PC-3 (cell line): ENCODE results near the gene CEP131. TPM values are rescaled to one million over a fixed set of nuclear protein-coding genes. Genes with fewer than 3 reads are reported as not detected.

ENCODE experiments used
- ATAC-seq: fragments of 200-7000 bp; cut with Tn5 transposase; 2 replicates; pipeline ENCODE4 v1.9.1; 2020; ENCODE audit warnings: mild to moderate bottlenecking, moderate library complexity
- BruUV-seq: library from RNA; stranded (reverse); fragments of 400-500 nt; replicated peaks from 2 replicates; lab custom pipeline; 2021; lab: Mats Ljungman, UMichigan
- CTCF ChIA-PET: fragments of 300-600 bp; sonication (Branson Sonifier 250); formaldehyde crosslinking; loops from one replicate; lab custom pipeline; 2022; ENCODE audit warnings: antibody characterized with exemption; lab: Charles Lee
- POLR2A ChIA-PET: fragments of 300-600 bp; sonication (Branson Sonifier 250); formaldehyde crosslinking; loops from one replicate; lab custom pipeline; 2022; ENCODE audit warnings: antibody characterized with exemption; ENCODE audit not compliant: unreplicated experiment; lab: Charles Lee
- DNase-seq: peaks from one replicate; pipeline ENCODE4 v3.0.0-alpha.2; 2015
- H2AFZ ChIP-seq: fragments of 300-600 bp; sonication (generic); 2 replicates; pipeline ENCODE4 v1.6.0; 2016; ENCODE audit warnings: antibody characterized with exemption, low read length
- H3F3A ChIP-seq: fragments of 300-600 bp; sonication (generic); one replicate; pipeline ENCODE4 v1.6.0; 2017; ENCODE audit warnings: antibody characterized with exemption, low read length, control low read depth, mild to moderate bottlenecking; ENCODE audit not compliant: unreplicated experiment
- H3K27ac ChIP-seq: fragments of 300-600 bp; sonication (generic); 2 replicates; pipeline ENCODE4 v1.5.1; 2016; ENCODE audit warnings: mild to moderate bottlenecking, low read length
- H3K27me3 ChIP-seq: fragments of 300-600 bp; sonication (generic); 2 replicates; pipeline ENCODE4 v1.6.1; 2016; ENCODE audit warnings: low read length, mixed read lengths
- H3K36me3 ChIP-seq: fragments of 300-600 bp; sonication (generic); 2 replicates; pipeline ENCODE4 v1.6.1; 2016; ENCODE audit warnings: low read depth, mixed run types, low read length, mixed read lengths
- H3K4me1 ChIP-seq: fragments of 300-600 bp; sonication (generic); 2 replicates; pipeline ENCODE4 v1.5.1; 2016; ENCODE audit warnings: low read length; ENCODE audit not compliant: insufficient read depth
- H3K4me2 ChIP-seq: fragments of 300-600 bp; sonication (generic); 2 replicates; pipeline ENCODE4 v1.6.0; 2016; ENCODE audit warnings: low read length
- H3K4me3 ChIP-seq: fragments of 300-600 bp; sonication (generic); 2 replicates; pipeline ENCODE4 v1.5.1; 2016; ENCODE audit warnings: mild to moderate bottlenecking, low read length, mixed read lengths
- H3K79me2 ChIP-seq: fragments of 300-600 bp; sonication (generic); 2 replicates; pipeline ENCODE4 v1.6.1; 2017; ENCODE audit warnings: low read length, mixed read lengths
- H3K9ac ChIP-seq: fragments of 300-600 bp; sonication (generic); 2 replicates; pipeline ENCODE4 v1.6.0; 2016; ENCODE audit warnings: mild to moderate bottlenecking, low read length
- H3K9me2 ChIP-seq: fragments of 300-600 bp; sonication (generic); replicated peaks from 2 replicates; pipeline ENCODE4 v1.6.1; 2016; ENCODE audit warnings: mixed run types, low read length, mixed read lengths
- H3K9me3 ChIP-seq: fragments of 300-600 bp; sonication (generic); 2 replicates; pipeline ENCODE4 v1.6.1; 2016; ENCODE audit warnings: low read length, mixed read lengths
- H4K20me1 ChIP-seq: fragments of 300-600 bp; sonication (generic); 2 replicates; pipeline ENCODE4 v1.6.1; 2016; ENCODE audit warnings: low read length, mixed read lengths
- EZH2 ChIP-seq: fragments of 300-600 bp; sonication (generic); IDR thresholded peaks from one replicate; pipeline ENCODE4 v1.6.1; 2017; ENCODE audit warnings: antibody characterized with exemption, mild to moderate bottlenecking, low read length; ENCODE audit not compliant: unreplicated experiment
- EZH2phosphoT487 ChIP-seq: fragments of 300-600 bp; sonication (generic); IDR thresholded peaks from 2 replicates; pipeline ENCODE4 v1.6.1; 2018; ENCODE audit warnings: mild to moderate bottlenecking, antibody characterized with exemption, low read length, borderline replicate concordance
- intact Hi-C: fragments of 100-400 bp; cut with micrococcal nuclease; formaldehyde crosslinking; loops from 2 replicates; pipeline ENCODE4 v1.9.0; 2023
- total RNA-seq: library from RNA; depleted of rRNA; stranded (reverse); fragments of >200 nt; gene quantifications from 2 replicates; pipeline ENCODE4 v1.2.3, GENCODE V29; 2014
- TF ChIP-seq, protein P1 (sequence below): fragments of 300-600 bp; sonication (generic); conservative IDR thresholded peaks from 2 replicates; pipeline ENCODE4 v1.5.1; 2017; ENCODE audit warnings: antibody characterized with exemption, low read depth, mild to moderate bottlenecking, low read length

The CEP131 gene
- total RNA-seq, 1 experiment from 2014 or later: 32.1 TPM

DNA sequence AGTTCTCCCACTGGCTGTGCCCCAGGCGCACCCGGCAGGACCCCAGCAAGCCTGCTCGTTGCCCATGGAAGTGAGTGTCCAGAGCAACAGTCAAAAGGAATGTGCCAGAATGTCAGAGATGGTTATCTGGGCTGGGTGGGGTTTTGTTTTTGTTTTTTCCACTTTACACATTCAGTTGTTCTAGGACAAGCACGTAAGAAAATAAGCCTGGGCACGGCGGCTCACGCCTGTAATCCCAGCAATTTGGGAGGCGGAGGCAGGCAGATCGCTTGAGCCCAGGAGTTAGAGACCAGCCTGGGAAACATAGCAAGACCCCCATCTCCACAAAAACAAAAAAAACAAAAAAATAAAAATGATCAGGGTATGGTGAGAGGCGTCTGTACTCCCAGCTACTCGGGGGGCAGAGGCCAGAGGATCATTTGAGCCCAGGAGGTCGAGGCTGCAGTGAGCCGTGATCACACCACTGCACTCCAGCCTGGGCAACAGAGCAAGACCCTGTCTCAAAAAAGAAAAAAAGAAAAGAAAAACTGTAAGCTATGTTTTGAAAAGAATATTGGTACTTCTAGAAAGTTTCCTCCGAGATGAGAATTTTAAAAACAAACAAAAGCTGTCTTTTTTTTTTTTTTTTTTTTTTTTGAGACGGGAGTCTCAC lies 24.7 kb upstream of the CEP131 start:
- TF ChIP-seq EZH2: no peak
- TF ChIP-seq EZH2phosphoT487: no peak
- TF ChIP-seq, protein P1, sequence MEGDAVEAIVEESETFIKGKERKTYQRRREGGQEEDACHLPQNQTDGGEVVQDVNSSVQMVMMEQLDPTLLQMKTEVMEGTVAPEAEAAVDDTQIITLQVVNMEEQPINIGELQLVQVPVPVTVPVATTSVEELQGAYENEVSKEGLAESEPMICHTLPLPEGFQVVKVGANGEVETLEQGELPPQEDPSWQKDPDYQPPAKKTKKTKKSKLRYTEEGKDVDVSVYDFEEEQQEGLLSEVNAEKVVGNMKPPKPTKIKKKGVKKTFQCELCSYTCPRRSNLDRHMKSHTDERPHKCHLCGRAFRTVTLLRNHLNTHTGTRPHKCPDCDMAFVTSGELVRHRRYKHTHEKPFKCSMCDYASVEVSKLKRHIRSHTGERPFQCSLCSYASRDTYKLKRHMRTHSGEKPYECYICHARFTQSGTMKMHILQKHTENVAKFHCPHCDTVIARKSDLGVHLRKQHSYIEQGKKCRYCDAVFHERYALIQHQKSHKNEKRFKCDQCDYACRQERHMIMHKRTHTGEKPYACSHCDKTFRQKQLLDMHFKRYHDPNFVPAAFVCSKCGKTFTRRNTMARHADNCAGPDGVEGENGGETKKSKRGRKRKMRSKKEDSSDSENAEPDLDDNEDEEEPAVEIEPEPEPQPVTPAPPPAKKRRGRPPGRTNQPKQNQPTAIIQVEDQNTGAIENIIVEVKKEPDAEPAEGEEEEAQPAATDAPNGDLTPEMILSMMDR: no peak
- H3K79me2 ChIP-seq: no peaks in the 10 kb centered on the region
- H3K4me3 ChIP-seq: no peak overlapping the region
- H3K4me2 ChIP-seq: no peak overlapping the region
- ATAC-seq: no peak
- H3F3A ChIP-seq: no peaks in the 10 kb centered on the region
- intact Hi-C loops: no loop called here
- no peaks in the 10 kb centered on the region; the same call in none of the 2 replicates for H3K36me3 ChIP-seq
- H3K27me3 ChIP-seq: no peaks in the 10 kb centered on the region
- no peaks in the 10 kb centered on the region for H3K9me2 ChIP-seq
- H3K9ac ChIP-seq: no peak overlapping the region
- H3K4me1 ChIP-seq: no peaks in the 10 kb centered on the region
- BruUV-seq: no TSS peak
- no peaks in the 10 kb centered on the region for H3K9me3 ChIP-seq
- H2AFZ ChIP-seq: no peak overlapping the region
- CTCF ChIA-PET: no interaction called here
- no peak for DNase-seq
- POLR2A ChIA-PET: no interaction called here
- no peaks in the 10 kb centered on the region for H4K20me1 ChIP-seq
- no peak overlapping the region for H3K27ac ChIP-seq

DNA sequence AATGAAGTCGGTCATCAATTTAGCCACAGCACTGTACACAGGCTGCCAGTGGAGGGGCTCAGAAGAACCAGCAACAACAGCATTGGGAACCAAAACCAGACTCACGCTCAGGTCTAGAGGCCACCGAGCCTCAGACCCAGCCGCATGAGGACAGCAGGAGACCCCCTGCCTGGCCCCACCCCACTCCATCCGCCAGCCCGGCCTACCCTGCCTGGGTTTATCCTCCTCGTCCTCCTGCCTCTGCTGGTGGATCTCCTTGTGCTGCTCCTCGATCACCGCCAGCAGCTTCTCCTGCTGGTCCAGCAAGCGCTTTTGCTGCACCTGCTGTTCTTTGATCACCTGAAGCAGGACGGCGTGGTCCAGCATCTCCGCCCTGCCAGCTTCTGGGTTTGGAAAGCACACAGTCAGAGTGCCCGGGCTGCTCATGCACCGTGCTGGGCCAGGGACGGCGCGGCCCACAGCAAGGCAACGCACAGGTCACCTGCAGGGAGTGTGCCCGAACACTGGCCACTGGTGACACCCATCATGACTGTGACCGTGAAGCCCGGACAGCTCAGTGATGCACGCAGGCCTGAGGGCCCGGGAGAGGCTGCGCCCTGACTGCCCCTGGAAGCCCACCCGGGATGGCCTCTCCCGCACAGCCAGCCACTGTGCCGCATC lies 24.0 kb upstream of the CEP131 start:
- no peaks in the 10 kb centered on the region for H3K4me1 ChIP-seq
- TF ChIP-seq EZH2phosphoT487 (no peak), EZH2 (no peak)
- TF ChIP-seq, protein P1: no peak
- H2AFZ ChIP-seq: no peak overlapping the region
- no peak overlapping the region for H3K4me2 ChIP-seq
- no peaks in the 10 kb centered on the region for H3K27me3 ChIP-seq
- 0 out of 2 replicates have a peak, but pooled peaks cover 2% of the 10 kb centered on the region for H3K79me2 ChIP-seq
- no peaks in the 10 kb centered on the region for H3K9me3 ChIP-seq
- H3K9ac ChIP-seq: no peak overlapping the region
- no peak overlapping the region for H3K27ac ChIP-seq
- H4K20me1 ChIP-seq: no peaks in the 10 kb centered on the region
- TSS peak; percentile 10 for BruUV-seq
- intact Hi-C loops: no loop called here
- H3K4me3 ChIP-seq: no peak overlapping the region
- ATAC-seq (no peak), DNase-seq (no peak)
- no peaks in the 10 kb centered on the region for H3K9me2 ChIP-seq
- ChIA-PET CTCF (no interaction called here), POLR2A (no interaction called here)
- no peaks in the 10 kb centered on the region for H3F3A ChIP-seq
- H3K36me3 ChIP-seq: no peaks in the 10 kb centered on the region; the same call in none of the 2 replicates

DNA sequence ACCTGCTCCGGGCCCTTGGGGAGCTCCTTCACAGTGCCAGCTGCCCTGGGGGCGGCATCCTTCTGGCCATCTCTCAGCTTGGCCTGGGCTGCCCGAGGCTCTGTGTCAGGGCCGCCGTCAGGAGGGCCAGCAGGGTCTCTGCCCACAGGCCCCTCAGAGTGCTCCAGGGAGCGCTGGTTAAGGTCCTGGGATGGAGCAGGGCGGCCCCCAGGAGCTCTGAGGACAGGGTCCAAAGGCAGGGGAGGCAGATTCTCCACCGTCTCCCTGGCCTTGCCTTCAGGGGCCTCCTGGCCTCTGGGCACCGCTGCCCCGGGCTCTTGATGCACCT lies 23.5 kb upstream of the CEP131 start:
- no peak for DNase-seq
- no peak overlapping the region for H3K27ac ChIP-seq
- CTCF ChIA-PET: no interaction called here
- no peak for ATAC-seq
- intact Hi-C loops: no loop called here
- no peaks in the 10 kb centered on the region for H3K9me2 ChIP-seq
- H2AFZ ChIP-seq: no peak overlapping the region
- H3K79me2 ChIP-seq: peaks cover 8% of the 10 kb centered on the region; the same call in 1 of the 2 replicates
- no peaks in the 10 kb centered on the region; the same call in none of the 2 replicates for H3K36me3 ChIP-seq
- TF ChIP-seq, protein P1: no peak
- TF ChIP-seq EZH2phosphoT487 (no peak), EZH2 (no peak)
- H3F3A ChIP-seq: no peaks in the 10 kb centered on the region
- no peaks in the 10 kb centered on the region for H3K9me3 ChIP-seq
- H3K27me3 ChIP-seq: no peaks in the 10 kb centered on the region
- H3K4me2 ChIP-seq: no peak overlapping the region
- H4K20me1 ChIP-seq: no peaks in the 10 kb centered on the region
- BruUV-seq: no TSS peak
- no peaks in the 10 kb centered on the region for H3K4me1 ChIP-seq
- POLR2A ChIA-PET: no interaction called here
- H3K4me3 ChIP-seq: no peak overlapping the region
- H3K9ac ChIP-seq: no peak overlapping the region
